Astrocyte (in vitro differentiated cells and primary cell): ENCODE data around the gene SRR. TPM values are rescaled to one million over a fixed set of nuclear protein-coding genes. Genes with fewer than 3 reads are reported as not detected.

Experiments used
- DNase-seq: peaks from one replicate; pipeline ENCODE4 v3.0.0-alpha.2; 2010; ENCODE audit warnings: low read depth
- FAIRE-seq: peaks from 2 replicates; lab custom pipeline; 2011; peaks lifted over from hg19 to GRCh38; lab: Jason Lieb, UNC
- H2AFZ ChIP-seq: 2 replicates; pipeline ENCODE4 v1.6.0; 2012; ENCODE audit warnings: low read depth, low read length, inconsistent platforms
- H3K27ac ChIP-seq: 2 replicates; pipeline ENCODE4 v1.5.1; 2011; ENCODE audit warnings: low read depth, low read length, inconsistent platforms
- H3K27me3 ChIP-seq: 2 replicates; pipeline ENCODE4 v1.6.0; 2011; ENCODE audit warnings: low read length, inconsistent platforms; ENCODE audit not compliant: insufficient read depth
- H3K36me3 ChIP-seq: 2 replicates; pipeline ENCODE4 v1.5.1; 2011; ENCODE audit warnings: low read length, inconsistent platforms; ENCODE audit not compliant: insufficient read depth
- H3K4me1 ChIP-seq: 2 replicates; pipeline ENCODE4 v1.5.1; 2011; ENCODE audit warnings: low read length, inconsistent platforms; ENCODE audit not compliant: insufficient read depth
- H3K4me2 ChIP-seq: 2 replicates; pipeline ENCODE4 v1.6.0; 2012; ENCODE audit warnings: low read length, inconsistent platforms
- H3K4me3 ChIP-seq: 2 replicates; pipeline ENCODE4 v1.5.1; 2011; ENCODE audit warnings: low read depth, mild to moderate bottlenecking, low read length, inconsistent platforms; ENCODE audit not compliant: insufficient read depth
- H3K79me2 ChIP-seq: 2 replicates; pipeline ENCODE4 v1.6.0; 2012; ENCODE audit warnings: mild to moderate bottlenecking, low read length, inconsistent platforms; ENCODE audit not compliant: insufficient read depth
- H3K9ac ChIP-seq: 2 replicates; pipeline ENCODE4 v1.6.0; 2012; ENCODE audit warnings: mild to moderate bottlenecking, low read length, inconsistent platforms
- H3K9me3 ChIP-seq: 2 replicates; pipeline ENCODE4 v1.5.1; 2012; ENCODE audit warnings: low read depth, mild to moderate bottlenecking, low read length, inconsistent platforms; ENCODE audit not compliant: insufficient read depth
- H4K20me1 ChIP-seq: 2 replicates; pipeline ENCODE4 v1.6.0; 2012; ENCODE audit warnings: low read length, inconsistent platforms; ENCODE audit not compliant: insufficient read depth
- H3K27ac Mint-ChIP-seq: one replicate; pipeline ENCODE4 v1.8.0; 2021; ENCODE audit warnings: mild to moderate bottlenecking, mixed read lengths; ENCODE audit not compliant: unreplicated experiment
- H3K27me3 Mint-ChIP-seq: one replicate; pipeline ENCODE4 v1.8.0; 2021; ENCODE audit warnings: low read depth, mixed read lengths; ENCODE audit not compliant: unreplicated experiment
- H3K36me3 Mint-ChIP-seq: one replicate; pipeline ENCODE4 v1.8.0; 2021; ENCODE audit warnings: low read depth, mixed read lengths; ENCODE audit not compliant: unreplicated experiment
- H3K4me1 Mint-ChIP-seq: one replicate; pipeline ENCODE4 v1.8.0; 2021; ENCODE audit warnings: low read depth, mixed read lengths; ENCODE audit not compliant: unreplicated experiment
- H3K4me3 Mint-ChIP-seq: one replicate; pipeline ENCODE4 v1.8.0; 2021; ENCODE audit warnings: mild to moderate bottlenecking, moderate library complexity, mixed read lengths; ENCODE audit not compliant: unreplicated experiment
- H3K9me3 Mint-ChIP-seq: one replicate; pipeline ENCODE4 v1.8.0; 2021; ENCODE audit warnings: mild to moderate bottlenecking, mixed read lengths; ENCODE audit not compliant: unreplicated experiment
- EZH2 ChIP-seq: IDR thresholded peaks from 2 replicates; pipeline ENCODE4 v1.6.1; 2012; ENCODE audit warnings: mild to moderate bottlenecking, low read length, inconsistent platforms; ENCODE audit not compliant: insufficient read depth
- total RNA-seq: library from RNA; stranded (reverse); gene quantifications from 2 replicates; pipeline ENCODE4 v1.2.1, GENCODE V29; 2021
- TF ChIP-seq, protein P1 (sequence below): IDR thresholded peaks from 2 replicates; pipeline ENCODE4 v1.5.1; 2011; ENCODE audit warnings: low read depth, mild to moderate bottlenecking, inconsistent platforms, low read length, moderate library complexity; ENCODE audit not compliant: insufficient read depth

SRR gene
- total RNA-seq, 1 donor from 2014 or later: 15.4 TPM

DNA sequence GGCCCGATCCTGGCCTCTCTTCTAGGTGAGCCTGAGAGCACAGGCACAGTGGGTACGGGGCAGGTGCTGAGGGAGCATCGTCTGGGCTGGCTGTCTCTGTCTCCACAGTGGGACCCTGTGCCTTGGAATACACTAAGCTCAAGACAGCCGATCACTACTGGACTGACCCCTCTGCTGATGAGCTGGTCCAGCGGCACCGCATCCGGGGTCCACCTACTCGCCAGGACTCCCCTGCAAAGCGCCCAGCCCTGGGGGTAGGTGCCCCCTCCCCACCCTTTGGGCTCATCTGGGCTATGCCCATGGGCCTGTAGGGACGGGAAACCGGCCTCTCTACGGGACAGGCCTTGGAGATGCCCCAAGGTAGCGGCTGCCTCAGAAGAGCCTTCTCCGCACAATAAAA lies 59.1 kb downstream of the SRR start:
- Mint-ChIP-seq H3K9me3 (no peaks in the 10 kb centered on the region), H3K4me3 (no peak overlapping the region), H3K27ac (no peak overlapping the region), H3K36me3 (peaks cover 19% of the 10 kb centered on the region), H3K27me3 (no peaks in the 10 kb centered on the region), H3K4me1 (peaks cover 9% of the 10 kb centered on the region)
- no peaks in the 10 kb centered on the region for H3K27me3 ChIP-seq
- H3K4me3 ChIP-seq: no peak overlapping the region
- no peak for DNase-seq
- no peak overlapping the region for H3K9ac ChIP-seq
- no peak overlapping the region for H2AFZ ChIP-seq
- peaks cover 61% of the 10 kb centered on the region for H4K20me1 ChIP-seq
- FAIRE-seq: no peak
- no peak for TF ChIP-seq EZH2
- TF ChIP-seq, protein P1, sequence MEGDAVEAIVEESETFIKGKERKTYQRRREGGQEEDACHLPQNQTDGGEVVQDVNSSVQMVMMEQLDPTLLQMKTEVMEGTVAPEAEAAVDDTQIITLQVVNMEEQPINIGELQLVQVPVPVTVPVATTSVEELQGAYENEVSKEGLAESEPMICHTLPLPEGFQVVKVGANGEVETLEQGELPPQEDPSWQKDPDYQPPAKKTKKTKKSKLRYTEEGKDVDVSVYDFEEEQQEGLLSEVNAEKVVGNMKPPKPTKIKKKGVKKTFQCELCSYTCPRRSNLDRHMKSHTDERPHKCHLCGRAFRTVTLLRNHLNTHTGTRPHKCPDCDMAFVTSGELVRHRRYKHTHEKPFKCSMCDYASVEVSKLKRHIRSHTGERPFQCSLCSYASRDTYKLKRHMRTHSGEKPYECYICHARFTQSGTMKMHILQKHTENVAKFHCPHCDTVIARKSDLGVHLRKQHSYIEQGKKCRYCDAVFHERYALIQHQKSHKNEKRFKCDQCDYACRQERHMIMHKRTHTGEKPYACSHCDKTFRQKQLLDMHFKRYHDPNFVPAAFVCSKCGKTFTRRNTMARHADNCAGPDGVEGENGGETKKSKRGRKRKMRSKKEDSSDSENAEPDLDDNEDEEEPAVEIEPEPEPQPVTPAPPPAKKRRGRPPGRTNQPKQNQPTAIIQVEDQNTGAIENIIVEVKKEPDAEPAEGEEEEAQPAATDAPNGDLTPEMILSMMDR: no peak
- H3K79me2 ChIP-seq: no peaks in the 10 kb centered on the region
- H3K4me2 ChIP-seq: no peak overlapping the region
- peaks cover 19% of the 10 kb centered on the region for H3K4me1 ChIP-seq
- H3K9me3 ChIP-seq: no peaks in the 10 kb centered on the region
- no peak overlapping the region for H3K27ac ChIP-seq
- H3K36me3 ChIP-seq: no peaks in the 10 kb centered on the region

DNA sequence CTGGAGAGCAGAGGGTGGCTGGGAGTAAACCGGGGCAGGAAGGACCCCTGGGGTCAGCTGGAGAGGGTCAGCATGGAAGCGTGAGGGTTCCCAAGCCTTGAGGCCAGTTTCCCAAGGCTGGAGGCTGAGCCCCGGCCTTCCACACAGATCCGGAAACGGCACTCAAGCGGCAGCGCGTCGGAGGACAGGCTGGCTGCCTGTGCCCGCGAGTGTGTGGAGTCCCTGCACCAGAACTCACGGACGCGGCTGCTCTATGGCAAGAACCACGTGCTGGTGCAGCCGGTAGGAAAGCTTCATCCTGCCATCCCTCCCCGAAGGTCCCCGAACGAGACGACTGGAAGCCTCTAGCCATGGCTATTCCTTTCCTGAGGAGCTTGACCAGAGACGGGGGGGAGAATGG lies 59.6 kb downstream of the SRR start:
- Mint-ChIP-seq H3K36me3 (peaks cover 20% of the 10 kb centered on the region), H3K9me3 (no peaks in the 10 kb centered on the region), H3K27me3 (no peaks in the 10 kb centered on the region), H3K4me3 (no peak overlapping the region), H3K4me1 (peaks cover 9% of the 10 kb centered on the region), H3K27ac (no peak overlapping the region)
- H3K79me2 ChIP-seq: no peaks in the 10 kb centered on the region
- no peaks in the 10 kb centered on the region for H3K36me3 ChIP-seq
- no peak overlapping the region for H3K9ac ChIP-seq
- H4K20me1 ChIP-seq: peaks cover 60% of the 10 kb centered on the region
- H3K4me1 ChIP-seq: peaks cover 17% of the 10 kb centered on the region
- H3K27me3 ChIP-seq: no peaks in the 10 kb centered on the region
- no peak overlapping the region for H2AFZ ChIP-seq
- no peak overlapping the region for H3K4me3 ChIP-seq
- TF ChIP-seq, protein P1: no peak
- TF ChIP-seq EZH2: no peak
- no peak for DNase-seq
- H3K4me2 ChIP-seq: no peak overlapping the region
- H3K27ac ChIP-seq: no peak overlapping the region
- no peaks in the 10 kb centered on the region for H3K9me3 ChIP-seq
- no peak for FAIRE-seq

DNA sequence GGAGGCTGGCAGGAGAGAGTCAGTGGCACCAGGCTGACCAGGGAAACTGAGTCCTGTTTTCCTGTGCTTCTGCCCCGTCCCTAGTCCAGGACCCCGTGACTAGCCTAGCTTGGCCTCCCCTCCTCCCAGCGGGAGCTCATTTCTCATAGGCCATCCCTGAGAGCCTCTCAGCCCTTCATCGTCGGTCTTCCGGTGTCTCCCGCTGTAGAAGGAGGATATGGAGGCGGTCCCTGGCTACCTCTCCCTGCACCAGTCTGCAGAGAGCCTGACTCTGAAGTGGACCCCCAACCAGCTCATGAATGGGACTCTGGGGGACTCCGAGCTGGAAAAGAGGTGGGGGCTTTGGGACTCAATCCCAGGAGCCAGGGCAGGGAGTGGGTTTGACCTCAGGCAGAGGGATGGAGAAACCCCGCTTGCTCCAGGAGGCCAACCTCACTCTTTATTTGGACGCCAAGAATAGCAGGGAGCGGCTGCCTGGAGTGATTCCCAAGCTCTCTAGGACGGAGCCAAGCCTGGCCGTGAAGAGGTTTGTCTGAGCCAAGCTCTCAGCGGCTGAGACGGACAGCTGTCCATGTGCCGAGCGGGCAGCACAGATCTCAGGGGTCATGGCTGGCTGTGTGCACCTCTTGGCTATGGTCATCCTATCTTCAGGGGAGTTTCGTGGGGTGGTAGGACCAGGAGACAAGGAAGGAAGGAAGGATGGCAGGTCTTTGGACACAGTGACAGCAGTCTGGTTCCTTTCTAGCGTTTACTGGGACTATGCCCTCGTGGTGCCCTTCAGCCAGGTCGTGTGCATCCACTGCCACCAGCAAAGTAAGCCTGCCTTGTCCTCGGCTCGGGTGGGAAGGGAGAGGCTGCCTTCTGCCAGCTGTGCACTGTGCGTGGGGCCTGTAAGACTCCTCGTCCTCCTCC lies 60.4 kb downstream of the SRR start:
- Histone ChIP-seq H3K9ac (no peak overlapping the region), H3K4me1 (peaks cover 11% of the 10 kb centered on the region), H3K27me3 (no peaks in the 10 kb centered on the region), H2AFZ (no peak overlapping the region), H3K4me3 (no peak overlapping the region), H3K9me3 (no peaks in the 10 kb centered on the region), H3K27ac (no peak overlapping the region), H3K36me3 (no peaks in the 10 kb centered on the region), H3K4me2 (no peak overlapping the region), H3K79me2 (no peaks in the 10 kb centered on the region), H4K20me1 (peaks cover 57% of the 10 kb centered on the region)
- FAIRE-seq (no peak), DNase-seq (no peak)
- Mint-ChIP-seq H3K36me3 (peaks cover 20% of the 10 kb centered on the region), H3K27me3 (no peaks in the 10 kb centered on the region), H3K27ac (no peak overlapping the region), H3K4me1 (peaks cover 7% of the 10 kb centered on the region), H3K4me3 (no peak overlapping the region), H3K9me3 (no peaks in the 10 kb centered on the region)
- TF ChIP-seq, protein P1: no peak
- TF ChIP-seq EZH2: no peak
